Inflammatory macrophage (primary cell): ENCODE results near the gene GRHL3.

Experiments
- DNase-seq, 2 donors: peaks; one replicate each; pipeline ENCODE4 v3.0.0-alpha.2; 2020 to 2022

GRHL3 gene

GRCh38 chr1:24403806-24404205 lies 84.6 kb downstream of the GRHL3 start:
- DNase-seq = no peak
